Activated CD8-positive, alpha-beta memory T cell treated with anti-CD3 and anti-CD28 coated beads, Interleukin-2, amount 10 ng/mL, durations not matched to agents 7 days and 5 days (primary cell): ENCODE results near the gene ZBED4. TPM values are rescaled to one million over a fixed set of nuclear protein-coding genes. Genes with fewer than 3 reads are reported as not detected.

ENCODE experiments used
- ATAC-seq: fragments of 150-1000 bp; cut with Tn5 transposase; one replicate; pipeline ENCODE4 v1.10.0; 2021; ENCODE audit warnings: moderate library complexity
- CTCF ChIA-PET: fragments of 350-600 bp; sonication (Branson Sonifier 250); formaldehyde crosslinking; loops from one replicate; lab custom pipeline; 2021; ENCODE audit warnings: antibody characterized with exemption; lab: Charles Lee
- DNase-seq: peaks from one replicate; pipeline ENCODE4 v3.0.0-alpha.2; 2020
- H3K27ac Mint-ChIP-seq: one replicate; pipeline ENCODE4 v1.8.0; 2021; ENCODE audit warnings: mild to moderate bottlenecking, mixed read lengths
- H3K27me3 Mint-ChIP-seq: one replicate; pipeline ENCODE4 v1.8.0; 2021; ENCODE audit warnings: mixed read lengths
- H3K36me3 Mint-ChIP-seq: one replicate; pipeline ENCODE4 v1.8.0; 2021; ENCODE audit warnings: mild to moderate bottlenecking, mixed read lengths
- H3K4me1 Mint-ChIP-seq: one replicate; pipeline ENCODE4 v1.8.0; 2021; ENCODE audit warnings: mixed read lengths
- H3K4me3 Mint-ChIP-seq: one replicate; pipeline ENCODE4 v1.8.0; 2021; ENCODE audit warnings: mild to moderate bottlenecking, moderate library complexity, mixed read lengths
- H3K9me3 Mint-ChIP-seq: one replicate; pipeline ENCODE4 v1.8.0; 2022; ENCODE audit warnings: low read depth, mixed read lengths
- total RNA-seq, 2 experiments: library from RNA; stranded (reverse); gene quantifications; one replicate each; pipeline ENCODE4 v1.2.3, GENCODE V29; 2021

ZBED4 gene
- total RNA-seq, 2 experiments from 2014 or later = 24.1 to 25.7 TPM

DNA sequence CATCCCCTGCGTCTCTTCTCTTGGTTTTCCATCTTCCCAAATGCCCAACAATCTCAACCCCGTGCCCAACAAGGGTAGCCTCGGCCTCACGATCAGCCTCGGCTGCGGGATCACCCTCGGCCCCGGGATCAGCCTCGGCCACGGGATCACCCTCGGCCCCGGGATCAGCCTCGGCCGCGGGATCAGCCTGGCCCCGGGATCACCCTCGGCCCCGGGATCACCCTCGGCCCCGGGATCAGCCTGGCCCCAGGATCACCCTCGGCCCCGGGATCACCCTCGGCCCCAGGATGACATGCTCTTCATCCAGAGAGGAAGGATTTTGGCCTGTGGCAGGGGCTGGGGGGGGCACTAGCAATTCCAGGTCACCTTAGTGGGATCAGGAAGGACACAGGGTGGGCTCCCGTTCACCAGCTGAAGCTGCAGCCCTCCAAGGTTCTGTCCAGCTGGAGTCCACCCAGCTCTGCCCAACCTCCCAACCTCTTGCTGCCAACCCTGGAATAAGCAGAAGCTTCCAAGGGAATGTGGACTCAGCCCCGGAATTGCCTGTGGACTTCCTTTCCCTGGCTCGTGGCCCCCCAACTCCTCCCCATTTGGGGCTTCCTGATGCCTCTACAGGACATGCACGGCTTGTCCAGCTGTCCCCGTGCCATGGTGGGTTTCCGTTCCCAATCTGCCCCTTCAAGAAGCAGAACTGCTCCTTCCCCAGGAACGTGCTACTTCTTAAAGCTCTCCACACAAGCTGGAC lies 58.4 kb downstream of the ZBED4 start:
- H3K36me3 Mint-ChIP-seq = peaks cover 8% of the 10 kb centered on the region

GRCh38 chr22:49913026-49913425 lies 59.4 kb downstream of the ZBED4 start:
- no peak for DNase-seq
- Mint-ChIP-seq H3K27me3 (no peaks in the 10 kb centered on the region), H3K9me3 (no peaks in the 10 kb centered on the region), H3K36me3 (peaks cover 2% of the 10 kb centered on the region), H3K4me1 (peaks cover 10% of the 10 kb centered on the region), H3K27ac (no peak overlapping the region), H3K4me3 (no peak overlapping the region)
- CTCF ChIA-PET = no interaction called here
- no peak for ATAC-seq

More for the DNA sequence above, 58.4 kb downstream of the ZBED4 start:
- CTCF ChIA-PET = no interaction called here
- no peaks in the 10 kb centered on the region for H3K9me3 Mint-ChIP-seq
- no peaks in the 10 kb centered on the region for H3K27me3 Mint-ChIP-seq
- no peak overlapping the region for H3K4me3 Mint-ChIP-seq
- peaks cover 4% of the 10 kb centered on the region for H3K4me1 Mint-ChIP-seq
- ATAC-seq = no peak
- no peak overlapping the region for H3K27ac Mint-ChIP-seq
- no peak for DNase-seq

DNA sequence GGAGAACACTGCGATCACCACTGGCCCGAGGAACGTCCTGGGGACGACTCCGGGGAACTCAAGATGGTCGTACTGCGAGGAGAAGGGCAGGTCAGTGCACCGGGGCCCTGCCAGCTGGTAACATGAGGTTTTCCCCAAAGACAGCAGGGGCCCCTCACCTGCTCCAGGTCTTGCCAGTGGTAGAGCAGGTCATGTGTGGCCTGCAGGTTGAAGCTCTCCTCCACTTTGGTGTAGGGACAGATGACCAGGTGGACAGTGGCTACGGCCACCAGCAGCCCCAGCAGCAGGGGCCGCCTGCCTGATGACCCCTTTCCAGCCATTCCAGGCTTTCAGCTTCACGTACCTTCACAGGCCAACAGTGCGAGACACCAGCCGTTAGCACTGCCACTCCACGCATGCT lies 59.8 kb downstream of the ZBED4 start:
- Mint-ChIP-seq H3K27ac (no peak overlapping the region), H3K4me3 (no peak overlapping the region), H3K36me3 (peaks cover 2% of the 10 kb centered on the region), H3K9me3 (no peaks in the 10 kb centered on the region), H3K27me3 (no peaks in the 10 kb centered on the region), H3K4me1 (peaks cover 10% of the 10 kb centered on the region)
- CTCF ChIA-PET = no interaction called here
- no peak for DNase-seq
- no peak for ATAC-seq

GRCh38 chr22:49914256-49914655 lies 60.6 kb downstream of the ZBED4 start:
- Mint-ChIP-seq H3K4me3 (no peak overlapping the region), H3K27me3 (no peaks in the 10 kb centered on the region), H3K4me1 (peaks cover 11% of the 10 kb centered on the region), H3K9me3 (no peaks in the 10 kb centered on the region), H3K36me3 (peaks cover 2% of the 10 kb centered on the region), H3K27ac (no peak overlapping the region)
- ATAC-seq (no peak), DNase-seq (no peak)
- CTCF ChIA-PET = interaction anchor here (1.8 kb wide), 1 partner anchor 147 kb away, joined by 9 read pairs; no protein-coding TSS in a partner anchor

GRCh38 chr22:49915610-49916009 lies 62.0 kb downstream of the ZBED4 start:
- no peak overlapping the region for H3K27ac Mint-ChIP-seq
- CTCF ChIA-PET = interaction anchor here (1.8 kb wide), 1 partner anchor 148 kb away, joined by 9 read pairs; no protein-coding TSS in a partner anchor
- H3K36me3 Mint-ChIP-seq = peaks cover 2% of the 10 kb centered on the region

DNA sequence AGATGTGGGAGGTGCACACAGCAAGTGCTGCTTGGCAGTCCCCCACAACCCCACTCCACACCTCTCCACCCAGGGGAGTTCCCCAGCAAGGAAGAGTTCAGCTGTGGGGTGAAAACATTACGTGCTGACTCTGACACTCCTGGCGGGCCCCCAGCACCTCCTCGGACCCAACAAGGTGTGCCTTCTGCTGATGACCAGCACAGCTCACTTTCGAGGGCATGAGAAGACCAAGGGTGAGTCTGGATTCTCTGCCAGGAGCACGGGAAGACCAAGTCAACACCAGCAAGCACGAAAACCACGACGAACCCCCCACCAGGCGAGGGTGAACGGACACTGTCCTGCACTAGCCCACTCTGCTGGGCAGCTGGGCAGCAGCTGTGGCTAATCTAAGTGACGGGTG lies 63.2 kb downstream of the ZBED4 start:
- H3K27ac Mint-ChIP-seq = peak overlapping the region; percentile 86
- peaks cover 2% of the 10 kb centered on the region for H3K36me3 Mint-ChIP-seq
- H3K4me1 Mint-ChIP-seq = peaks cover 21% of the 10 kb centered on the region
- H3K27me3 Mint-ChIP-seq = no peaks in the 10 kb centered on the region
- DNase-seq = no peak
- no peaks in the 10 kb centered on the region for H3K9me3 Mint-ChIP-seq
- no peak for ATAC-seq
- CTCF ChIA-PET = interaction anchor here (0.9 to 2.8 kb wide), 2 partner anchors 114 to 150 kb away, joined by 3 to 12 read pairs; no protein-coding TSS in a partner anchor
- peak overlapping the region; percentile 78 for H3K4me3 Mint-ChIP-seq

More at GRCh38 chr22:49915610-49916009, 62.0 kb downstream of the ZBED4 start:
- ATAC-seq (no peak), DNase-seq (no peak)
- H3K4me3 Mint-ChIP-seq = no peak overlapping the region
- H3K4me1 Mint-ChIP-seq = peaks cover 21% of the 10 kb centered on the region
- no peaks in the 10 kb centered on the region for H3K9me3 Mint-ChIP-seq
- no peaks in the 10 kb centered on the region for H3K27me3 Mint-ChIP-seq

GRCh38 chr22:49917974-49918910 lies 64.6 kb downstream of the ZBED4 start, which contains the start of the genes ALG12 and CRELD2:
Gene ALG12, minus strand, starts transcription at chr22:49918438. Its CDS starts 4,673 bp downstream, at chr22:49913765.
Gene CRELD2, plus strand, starts transcription at chr22:49918634. Its CDS starts 136 bp downstream, at chr22:49918770.
- CTCF ChIA-PET = interaction anchor here (1.1 to 2.8 kb wide), 4 partner anchors 13 to 151 kb away, joined by 3 to 12 read pairs (median 4); no protein-coding TSS in a partner anchor
- ATAC-seq = peak; percentile 99
- peaks cover 21% of the 10 kb centered on the region for H3K4me1 Mint-ChIP-seq

GRCh38 chr22:49918911-49919881 lies 65.6 kb downstream of the ZBED4 start:
- no peak for DNase-seq
- H3K27me3 Mint-ChIP-seq = no peaks in the 10 kb centered on the region
- peak overlapping the region; percentile 48 for H3K27ac Mint-ChIP-seq
- no peak for ATAC-seq
- peaks cover 21% of the 10 kb centered on the region for H3K4me1 Mint-ChIP-seq
- no peaks in the 10 kb centered on the region for H3K36me3 Mint-ChIP-seq
- H3K4me3 Mint-ChIP-seq = peak overlapping the region; percentile 53
- no peaks in the 10 kb centered on the region for H3K9me3 Mint-ChIP-seq
- CTCF ChIA-PET = interaction anchor here (0.6 to 2.8 kb wide), 5 partner anchors 45 to 152 kb away, joined by 3 to 12 read pairs (median 3); no protein-coding TSS in a partner anchor

More at GRCh38 chr22:49917974-49918910, 64.6 kb downstream of the ZBED4 start, which contains the start of the genes ALG12 and CRELD2:
- DNase-seq = peak; percentile 98
- peak within 1 kb of the TSS; percentile 86 for H3K27ac Mint-ChIP-seq
- H3K36me3 Mint-ChIP-seq = no peaks in the 10 kb centered on the region
- no peaks in the 10 kb centered on the region for H3K27me3 Mint-ChIP-seq
- H3K9me3 Mint-ChIP-seq = no peaks in the 10 kb centered on the region
- H3K4me3 Mint-ChIP-seq = peak within 1 kb of the TSS; percentile 78

GRCh38 chr22:49920859-49921258 lies 67.2 kb downstream of the ZBED4 start:
- ATAC-seq = no peak
- Mint-ChIP-seq H3K27ac (no peak overlapping the region), H3K27me3 (no peaks in the 10 kb centered on the region), H3K4me1 (peaks cover 29% of the 10 kb centered on the region), H3K9me3 (no peaks in the 10 kb centered on the region), H3K36me3 (peaks cover 2% of the 10 kb centered on the region), H3K4me3 (no peak overlapping the region)
- DNase-seq = no peak
- CTCF ChIA-PET = interaction anchor here (1.3 kb wide), 1 partner anchor 153 kb away, joined by 4 read pairs; no protein-coding TSS in a partner anchor

GRCh38 chr22:49921508-49922278 lies 68.0 kb downstream of the ZBED4 start:
- peaks cover 35% of the 10 kb centered on the region for H3K4me1 Mint-ChIP-seq
- no peaks in the 10 kb centered on the region for H3K9me3 Mint-ChIP-seq
- no peak for ATAC-seq
- H3K27ac Mint-ChIP-seq = no peak overlapping the region
- CTCF ChIA-PET = interaction anchor here (0.9 kb wide), 1 partner anchor 9 kb away, joined by 4 read pairs; no protein-coding TSS in a partner anchor
- no peaks in the 10 kb centered on the region for H3K27me3 Mint-ChIP-seq
- H3K36me3 Mint-ChIP-seq = peaks cover 2% of the 10 kb centered on the region
- H3K4me3 Mint-ChIP-seq = no peak overlapping the region
- DNase-seq = no peak

GRCh38 chr22:49922484-49922883 lies 68.8 kb downstream of the ZBED4 start:
- ATAC-seq (no peak), DNase-seq (no peak)
- Mint-ChIP-seq H3K27ac (no peak overlapping the region), H3K4me1 (peaks cover 32% of the 10 kb centered on the region), H3K27me3 (no peaks in the 10 kb centered on the region), H3K36me3 (peaks cover 2% of the 10 kb centered on the region), H3K4me3 (no peak overlapping the region), H3K9me3 (no peaks in the 10 kb centered on the region)
- CTCF ChIA-PET = interaction anchor here (0.9 kb wide), 1 partner anchor 8 kb away, joined by 4 read pairs; no protein-coding TSS in a partner anchor
